B cell (primary cell): ENCODE data around the gene MYZAP. TPM values are rescaled to one million over a fixed set of nuclear protein-coding genes. Genes with fewer than 3 reads are reported as not detected.

Experiments
- ATAC-seq: fragments of 200-7000 bp; cut with Tn5 transposase; one replicate; pipeline ENCODE4 v1.10.0; 2021; ENCODE audit warnings: low read depth, mild to moderate bottlenecking, moderate number of reproducible peaks, moderate library complexity
- CTCF ChIA-PET: fragments of 350-600 bp; sonication (Branson Sonifier 250); formaldehyde crosslinking; loops from one replicate; lab custom pipeline; 2021; ENCODE audit warnings: antibody characterized with exemption, inconsistent platforms; lab: Charles Lee
- POLR2A ChIA-PET: fragments of 350-600 bp; sonication (Branson Sonifier 250); formaldehyde crosslinking; loops from one replicate; lab custom pipeline; 2021; ENCODE audit warnings: antibody characterized with exemption; lab: Charles Lee
- DNase-seq: peaks from one replicate; pipeline ENCODE4 v3.0.0; 2013
- H2AFZ ChIP-seq: 2 replicates; pipeline ENCODE4 v1.6.1; 2012; ENCODE audit warnings: mild to moderate bottlenecking, low read depth, low read length; ENCODE audit not compliant: insufficient read depth, poor library complexity, severe bottlenecking
- H3K27ac ChIP-seq, 2 donors: 1 replicate in 1 of 2; 2 replicates in 1 of 2; pipeline ENCODE4 v1.5.1; 2012 to 2013; ENCODE audit warnings: low read length in 2 of 2, mild to moderate bottlenecking in 2 of 2, moderate library complexity in 1 of 2
- H3K27me3 ChIP-seq, 4 experiments: fragments of 200-600 bp in 1 of 4; sonication (generic) in 1 of 4; replicated peaks in 1 of 4; 1 replicate in 2 of 4; 2 replicates in 2 of 4; pipeline versions ENCODE4 v1.6.1 to v1.7.0; 2013 to 2016; ENCODE audit warnings: low read length in 3 of 4, mild to moderate bottlenecking in 2 of 4, mixed read lengths in 1 of 4, moderate library complexity in 1 of 4; ENCODE audit not compliant: insufficient read depth in 4 of 4, control insufficient read depth in 3 of 4; ENCODE audit errors: control extremely low read depth in 1 of 4
- H3K36me3 ChIP-seq, 2 experiments: replicated peaks in 1 of 2; 1 replicate in 1 of 2; 2 replicates in 1 of 2; pipeline versions ENCODE4 v1.6.1 to v1.7.1; 2013; ENCODE audit warnings: low read length in 1 of 2; ENCODE audit not compliant: insufficient read depth in 2 of 2, control insufficient read depth in 1 of 2; ENCODE audit errors: control extremely low read depth in 1 of 2, extremely low read depth in 1 of 2
- H3K4me1 ChIP-seq, 2 donors: fragments of 200-600 bp in 1 of 2; sonication (generic) in 1 of 2; 1 replicate in 1 of 2; 2 replicates in 1 of 2; pipeline versions ENCODE4 v1.5.1 to v1.6.1; 2013 to 2017; ENCODE audit warnings: low read length in 2 of 2; ENCODE audit not compliant: control insufficient read depth in 2 of 2, insufficient read depth in 2 of 2
- H3K4me2 ChIP-seq: replicated peaks from 2 replicates; pipeline ENCODE3; 2012; ENCODE audit warnings: mild to moderate bottlenecking, low read depth, low read length; ENCODE audit not compliant: poor library complexity, severe bottlenecking
- H3K4me3 ChIP-seq, 5 experiments: fragments of 200-600 bp in 1 of 5; sonication (generic) in 1 of 5; 1 replicate in 3 of 5; 2 replicates in 2 of 5; pipeline versions ENCODE4 v1.5.1 to v1.7.0; 2011 to 2016; ENCODE audit warnings: low read length in 4 of 5, mild to moderate bottlenecking in 4 of 5, low read depth in 2 of 5, control low read depth in 1 of 5, moderate library complexity in 1 of 5; ENCODE audit not compliant: insufficient read depth in 1 of 5; ENCODE audit errors: control extremely low read depth in 1 of 5, extremely low read depth in 1 of 5
- H3K79me2 ChIP-seq: fragments of 200-600 bp; sonication (generic); one replicate; pipeline ENCODE4 v1.6.0; 2016; ENCODE audit warnings: low read length; ENCODE audit not compliant: control insufficient read depth, insufficient read depth
- H3K9ac ChIP-seq: fragments of 200-600 bp; sonication (generic); 2 replicates; pipeline ENCODE4 v1.6.1; 2017; ENCODE audit warnings: mild to moderate bottlenecking, low read length, moderate library complexity
- H3K9me3 ChIP-seq, 3 donors: one replicate each; pipeline versions ENCODE4 v1.6.1 to v1.7.1; 2013; ENCODE audit warnings: low read length in 2 of 3; ENCODE audit not compliant: control insufficient read depth in 2 of 3, insufficient read depth in 1 of 3; ENCODE audit errors: control extremely low read depth in 1 of 3
- H4K20me1 ChIP-seq: 2 replicates; pipeline ENCODE4 v1.6.0; 2012; ENCODE audit warnings: mild to moderate bottlenecking, low read length; ENCODE audit not compliant: insufficient read depth, control insufficient read depth, poor library complexity, severe bottlenecking
- H3K27ac Mint-ChIP-seq: one replicate; pipeline ENCODE4 v1.8.0; 2021; ENCODE audit warnings: mixed read lengths
- H3K27me3 Mint-ChIP-seq: one replicate; pipeline ENCODE4 v1.8.0; 2021; ENCODE audit warnings: mixed read lengths
- H3K4me1 Mint-ChIP-seq: one replicate; pipeline ENCODE4 v1.8.0; 2021; ENCODE audit warnings: mixed read lengths
- H3K4me3 Mint-ChIP-seq: one replicate; pipeline ENCODE4 v1.8.0; 2021; ENCODE audit warnings: mixed read lengths
- H3K9me3 Mint-ChIP-seq: one replicate; pipeline ENCODE4 v1.8.0; 2022; ENCODE audit warnings: mixed read lengths; ENCODE audit not compliant: insufficient read depth
- CTCF ChIP-seq: fragments of 200-600 bp; IDR thresholded peaks from one replicate; pipeline ENCODE4 v1.8.0; 2022; ENCODE audit warnings: antibody characterized with exemption, mild to moderate bottlenecking
- EZH2 ChIP-seq: IDR thresholded peaks from 2 replicates; pipeline ENCODE4 v1.6.1; 2012; ENCODE audit warnings: borderline replicate concordance, low read depth, mild to moderate bottlenecking, moderate library complexity, low read length; ENCODE audit not compliant: insufficient read depth, poor library complexity, severe bottlenecking
- WGBS: methylation state at CpG from one replicate; pipeline ENCODE4 v1.1.5; 2013; ENCODE audit warnings: missing lambda C conversion rate; ENCODE audit not compliant: insufficient coverage; 5-methylcytosine and 5-hydroxymethylcytosine counted together
- intact Hi-C: fragments of 100-400 bp; cut with micrococcal nuclease; formaldehyde crosslinking; loops from one replicate; pipeline ENCODE4 v1.10.0; 2022
- polyA plus RNA-seq: library from polyadenylated mRNA; depleted of rRNA; stranded (reverse); fragments of >200 nt; gene quantifications from 2 replicates; pipeline ENCODE4 v1.2.3, GENCODE V29; 2012
- total RNA-seq, 2 donors: library from RNA; stranded (reverse); fragments of 120-200 nt in 1 of 2; gene quantifications; 1 replicate in 1 of 2; 2 replicates in 1 of 2; pipeline versions ENCODE4 v1.2.3 to v1.2.4, GENCODE V29; 2013 to 2022

MYZAP gene
- total and polyA plus RNA-seq, 2 donors (not counting 1 experiment from before 2014, with no cell fraction given) = 1.0 to 2.8 TPM

- H3K36me3 ChIP-seq = peaks cover 0 to 5% of the 10 kb centered on the region in 2 experiments
- no peak overlapping the region for H3K4me3 ChIP-seq
- CTCF ChIA-PET = interaction anchor here (1.3 to 2.4 kb wide), 3 partner anchors 10 to 227 kb away, joined by 4 to 12 read pairs (median 5); no protein-coding TSS in a partner anchor
- H3K27ac ChIP-seq = no peak overlapping the region
- no peaks in the 10 kb centered on the region for H4K20me1 ChIP-seq
- TF ChIP-seq CTCF (no peak), EZH2 (no peak)
- no peaks in the 10 kb centered on the region for H3K79me2 ChIP-seq
- over 99% methylated on average over 5 of the region's 5 CpGs for WGBS
- no peak for DNase-seq
- H3K27ac Mint-ChIP-seq = no peak overlapping the region
- no peak overlapping the region for H3K9ac ChIP-seq
- no peak overlapping the region for H3K4me2 ChIP-seq
- H3K4me1 ChIP-seq = no peaks in the 10 kb centered on the region
- H3K27me3 Mint-ChIP-seq = no peaks in the 10 kb centered on the region
- intact Hi-C loops = no loop called here
- H3K4me3 Mint-ChIP-seq = no peak overlapping the region
- H3K4me1 Mint-ChIP-seq = no peaks in the 10 kb centered on the region
- no peaks in the 10 kb centered on the region for H3K9me3 ChIP-seq
- H3K27me3 ChIP-seq = no peaks in the 10 kb centered on the region
- POLR2A ChIA-PET = no interaction called here
- no peak overlapping the region for H2AFZ ChIP-seq
- no peaks in the 10 kb centered on the region for H3K9me3 Mint-ChIP-seq
- no peak for ATAC-seq
Measured at GRCh38 chr15:57634290-57634689, 42.6 kb downstream of the MYZAP start.

- no peaks in the 10 kb centered on the region for H3K9me3 ChIP-seq
- intact Hi-C loops = no loop called here
- Mint-ChIP-seq H3K4me1 (no peaks in the 10 kb centered on the region), H3K27me3 (no peaks in the 10 kb centered on the region), H3K4me3 (no peak overlapping the region), H3K27ac (no peak overlapping the region), H3K9me3 (no peaks in the 10 kb centered on the region)
- POLR2A ChIA-PET = no interaction called here
- H3K79me2 ChIP-seq = no peaks in the 10 kb centered on the region
- DNase-seq (no peak), ATAC-seq (no peak)
- H3K4me2 ChIP-seq = no peak overlapping the region
- no peaks in the 10 kb centered on the region for H4K20me1 ChIP-seq
- WGBS = 95% methylated on average over 6 of the region's 7 CpGs
- no peak overlapping the region for H3K27ac ChIP-seq
- H3K4me3 ChIP-seq = no peak overlapping the region
- no peak overlapping the region for H2AFZ ChIP-seq
- H3K27me3 ChIP-seq = no peaks in the 10 kb centered on the region
- no peaks in the 10 kb centered on the region for H3K4me1 ChIP-seq
- H3K36me3 ChIP-seq = peaks cover 0 to 5% of the 10 kb centered on the region in 2 experiments
- CTCF ChIA-PET = interaction anchor here (0.7 to 2.4 kb wide), 3 partner anchors 9 to 75 kb away, joined by 3 to 12 read pairs (median 4); no protein-coding TSS in a partner anchor
- H3K9ac ChIP-seq = no peak overlapping the region
- TF ChIP-seq CTCF (no peak), EZH2 (no peak)
Measured at GRCh38 chr15:57635300-57635909, 43.7 kb downstream of the MYZAP start.
